GM18520 (cell line): Measurements from ENCODE around the gene WNT6.

Experiments used
- ATAC-seq: cut with Tn5 transposase; IDR thresholded peaks from one replicate; pipeline ENCODE4 v1.9.1; 2021; ENCODE audit not compliant: unreplicated experiment

Gene WNT6

DNA sequence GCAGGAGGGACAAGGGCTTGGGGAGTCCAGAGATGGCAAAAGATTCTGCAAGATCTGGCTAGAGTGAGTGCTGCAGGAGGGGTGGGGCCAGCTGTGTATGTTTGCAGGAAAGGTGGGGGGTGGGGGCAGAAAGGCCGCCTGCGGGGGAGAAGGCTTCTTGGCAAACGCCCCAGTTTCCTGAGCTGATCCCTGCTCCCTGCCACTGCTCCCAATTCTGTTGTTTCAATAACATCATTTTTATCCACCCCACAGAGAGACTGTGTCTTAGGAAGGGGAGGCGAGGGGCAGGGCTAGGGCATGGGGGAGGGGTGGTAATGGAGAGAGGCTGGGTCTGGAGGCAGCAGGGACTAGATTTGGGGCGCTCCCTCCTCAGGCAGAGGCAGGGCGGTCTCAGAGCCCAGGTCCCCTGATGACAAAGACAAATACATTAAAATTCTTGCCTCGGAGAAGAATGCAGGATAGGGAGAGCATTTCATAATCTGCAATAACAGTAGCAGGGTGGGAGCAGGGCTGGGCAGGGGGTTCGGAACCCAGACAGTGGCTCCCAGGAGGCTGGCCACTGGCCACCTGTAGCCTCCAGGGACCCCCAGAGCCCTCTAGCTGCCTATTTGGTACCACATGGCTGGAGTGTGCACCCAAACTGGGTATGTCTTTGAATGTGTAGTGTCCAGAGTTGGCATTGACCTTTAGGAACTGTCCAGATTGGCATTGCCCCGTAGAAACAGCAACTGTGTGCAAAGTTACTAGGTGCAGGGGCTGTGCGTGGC lies 2.1 kb upstream of the WNT6 start:
- ATAC-seq, result no peak

GRCh38 chr2:218858138-218858445 lies 1.5 kb upstream of the WNT6 start:
- ATAC-seq, result no peak

DNA sequence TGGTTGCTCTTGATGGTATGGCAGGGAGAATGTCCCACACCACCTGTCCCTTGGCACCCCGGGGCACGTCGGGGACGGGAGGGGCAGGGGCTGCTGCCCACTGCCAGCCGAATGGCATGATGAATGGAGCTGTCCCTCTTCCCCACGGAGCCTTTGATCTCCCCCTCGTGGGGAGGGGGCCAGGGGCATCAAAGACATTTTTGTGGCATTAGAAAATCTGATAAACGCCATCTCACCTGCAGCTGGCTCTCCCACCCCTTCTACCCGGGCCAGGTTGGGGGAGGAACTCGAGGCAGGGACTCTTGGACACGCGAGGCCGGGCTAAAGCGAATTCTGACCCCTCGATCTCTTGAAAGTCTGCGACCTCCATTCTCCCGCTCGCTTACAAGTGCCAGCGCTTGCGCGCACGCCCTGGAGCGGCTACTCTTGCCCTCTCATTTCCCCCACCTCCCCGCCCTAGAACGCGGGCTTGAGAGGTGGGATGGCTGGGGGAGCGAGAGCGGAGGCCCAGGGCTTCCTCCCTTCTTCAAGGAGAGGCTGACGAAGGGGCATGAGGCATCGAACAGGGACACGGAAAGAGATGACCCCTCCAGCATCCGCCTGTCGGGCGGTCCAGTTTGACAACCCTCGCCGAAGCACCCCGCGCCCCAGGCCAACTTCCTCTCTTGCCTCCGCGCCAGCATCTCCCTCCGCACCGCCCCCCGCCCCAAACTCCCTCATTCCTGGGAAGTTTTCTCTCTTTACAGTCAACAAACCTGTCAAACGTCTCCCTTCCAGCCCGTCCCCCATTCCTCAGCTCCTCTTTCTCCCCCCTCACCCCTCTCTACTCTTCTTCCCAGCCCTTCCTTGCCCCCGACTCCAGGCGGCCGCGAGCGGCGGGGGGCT lies 692 bp upstream of the WNT6 start:
- no peak for ATAC-seq

DNA sequence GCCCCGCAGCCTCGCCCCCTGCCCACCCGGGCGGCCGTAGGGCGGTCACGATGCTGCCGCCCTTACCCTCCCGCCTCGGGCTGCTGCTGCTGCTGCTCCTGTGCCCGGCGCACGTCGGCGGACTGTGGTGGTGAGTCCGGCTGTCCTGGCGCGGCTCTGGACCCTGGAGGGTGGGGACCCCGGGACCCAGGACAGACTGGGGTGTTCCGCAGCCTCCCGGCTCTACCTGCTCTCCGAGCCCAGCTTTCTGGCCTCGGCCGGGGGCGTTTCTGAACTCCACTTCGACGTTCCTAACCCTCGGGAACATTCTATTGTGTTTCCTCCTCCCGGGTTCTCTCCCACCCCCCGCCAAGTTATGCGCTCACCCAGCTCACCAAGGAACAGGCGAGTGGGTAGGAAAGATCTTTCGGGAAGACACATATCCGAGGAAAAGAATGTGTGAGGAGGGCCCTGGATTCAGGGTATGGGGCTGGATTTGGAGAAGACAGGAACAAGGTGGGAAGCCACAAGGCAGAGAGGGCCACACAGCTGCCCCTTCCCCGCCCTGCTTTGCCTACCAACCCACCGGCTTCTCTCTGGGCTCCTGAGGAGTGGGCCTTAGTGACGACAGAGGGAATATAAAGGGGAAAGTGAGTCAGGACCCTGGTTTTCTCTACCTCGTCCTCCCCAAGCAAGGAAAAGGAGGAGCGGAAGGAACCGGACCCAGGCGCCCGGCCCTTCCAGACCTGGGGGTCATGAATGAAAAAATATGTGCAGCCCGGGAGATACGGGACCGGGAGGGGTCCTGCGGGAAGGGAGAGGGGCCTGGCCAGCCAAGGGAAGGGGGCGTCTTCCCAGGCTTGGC lies 605 bp downstream of the WNT6 start:
- ATAC-seq, result no peak

GRCh38 chr2:218860950-218861381 lies 1.4 kb downstream of the WNT6 start:
- no peak for ATAC-seq

- no peak for ATAC-seq
Measured at GRCh38 chr2:218861645-218862318, 2.2 kb downstream of the WNT6 start.

DNA sequence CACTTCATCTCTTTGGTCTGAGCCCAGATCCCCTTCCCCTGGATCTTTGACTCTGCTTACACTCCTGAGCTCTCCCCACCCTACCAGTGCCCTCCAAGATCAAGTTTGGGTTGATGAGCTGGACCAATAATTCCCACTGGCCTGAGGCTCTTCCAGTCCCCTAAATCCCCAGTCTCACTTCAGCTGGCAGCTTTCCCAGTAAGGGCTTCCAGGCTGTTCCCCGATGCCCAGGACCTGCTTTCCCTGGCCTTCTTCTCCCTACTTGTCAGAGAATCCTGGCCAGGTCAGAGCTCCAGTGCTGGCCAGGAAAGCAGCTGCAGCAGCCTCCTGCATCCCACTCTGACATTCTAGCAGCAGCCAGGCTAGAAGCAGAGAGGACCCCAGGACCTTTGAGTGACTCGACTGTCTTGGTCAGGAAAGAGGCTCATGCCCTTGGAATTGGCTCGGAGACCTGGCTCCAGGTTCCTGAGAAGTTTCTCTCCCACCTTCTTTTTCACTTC lies 3.5 kb downstream of the WNT6 start:
- ATAC-seq, result no peak

DNA sequence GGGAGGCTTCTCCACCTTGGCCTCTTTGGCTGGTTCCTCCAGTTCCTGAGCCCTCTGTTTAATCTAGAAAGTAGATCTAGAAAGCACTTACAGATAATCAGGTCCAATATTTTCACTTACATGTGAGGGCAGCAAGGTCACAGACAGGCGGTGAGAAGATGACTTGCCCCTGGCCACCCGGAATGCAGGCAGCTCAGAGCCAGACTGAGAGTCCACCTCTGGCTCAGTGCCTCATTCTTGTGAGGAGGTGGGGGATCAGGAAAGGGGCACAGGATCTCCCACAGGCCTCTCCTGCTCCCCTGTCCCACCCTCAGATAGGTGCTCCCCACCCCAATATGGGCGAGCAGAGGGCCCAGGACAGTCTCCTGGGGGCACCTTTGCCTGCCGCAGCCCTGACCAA lies 5.8 kb downstream of the WNT6 start:
- ATAC-seq, result no peak

DNA sequence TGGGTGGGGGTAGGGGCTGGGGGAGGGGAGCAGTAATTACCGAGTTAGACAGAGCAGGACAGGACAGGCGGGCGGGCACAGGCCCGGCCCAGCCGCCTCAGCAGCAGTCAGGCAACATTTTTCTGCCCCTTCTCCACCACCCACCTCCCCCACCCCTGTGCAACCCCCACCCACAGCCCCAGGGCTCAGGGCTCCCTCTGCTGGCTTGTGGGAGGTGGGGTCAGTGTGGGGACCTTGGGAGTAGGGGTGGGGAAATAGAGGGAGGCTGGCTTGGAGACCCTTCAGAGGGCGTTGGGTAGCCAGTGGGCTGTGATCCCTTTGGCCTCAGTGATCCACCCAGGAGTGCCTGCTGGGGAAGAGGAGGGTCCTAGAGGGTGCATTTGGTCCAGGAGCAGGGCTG lies 6.4 kb downstream of the WNT6 start:
- ATAC-seq, result no peak

GRCh38 chr2:218867900-218868299 lies 8.3 kb downstream of the WNT6 start:
- ATAC-seq, result no peak

DNA sequence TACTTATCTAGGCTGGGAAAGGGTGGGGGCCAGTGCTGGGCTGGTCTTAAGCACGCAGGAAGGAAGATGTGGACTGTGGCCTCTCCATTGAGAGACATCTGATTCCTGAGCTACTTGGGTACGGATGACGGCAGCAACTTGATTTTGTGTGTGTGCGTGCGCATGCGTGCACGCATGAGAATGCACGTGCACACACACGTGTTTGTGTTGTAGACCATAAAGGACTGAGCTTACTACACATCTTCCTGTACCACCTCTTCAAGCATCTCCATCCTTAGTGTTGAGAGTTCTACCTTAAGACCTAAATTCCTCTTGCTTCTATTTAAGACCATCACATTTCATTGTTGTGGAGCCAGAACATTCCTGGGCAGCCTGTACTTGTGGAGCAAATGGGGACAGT lies 9.5 kb downstream of the WNT6 start:
- ATAC-seq, result no peak

GRCh38 chr2:218870984-218871344 lies 11.4 kb downstream of the WNT6 start:
- ATAC-seq, result no peak

DNA sequence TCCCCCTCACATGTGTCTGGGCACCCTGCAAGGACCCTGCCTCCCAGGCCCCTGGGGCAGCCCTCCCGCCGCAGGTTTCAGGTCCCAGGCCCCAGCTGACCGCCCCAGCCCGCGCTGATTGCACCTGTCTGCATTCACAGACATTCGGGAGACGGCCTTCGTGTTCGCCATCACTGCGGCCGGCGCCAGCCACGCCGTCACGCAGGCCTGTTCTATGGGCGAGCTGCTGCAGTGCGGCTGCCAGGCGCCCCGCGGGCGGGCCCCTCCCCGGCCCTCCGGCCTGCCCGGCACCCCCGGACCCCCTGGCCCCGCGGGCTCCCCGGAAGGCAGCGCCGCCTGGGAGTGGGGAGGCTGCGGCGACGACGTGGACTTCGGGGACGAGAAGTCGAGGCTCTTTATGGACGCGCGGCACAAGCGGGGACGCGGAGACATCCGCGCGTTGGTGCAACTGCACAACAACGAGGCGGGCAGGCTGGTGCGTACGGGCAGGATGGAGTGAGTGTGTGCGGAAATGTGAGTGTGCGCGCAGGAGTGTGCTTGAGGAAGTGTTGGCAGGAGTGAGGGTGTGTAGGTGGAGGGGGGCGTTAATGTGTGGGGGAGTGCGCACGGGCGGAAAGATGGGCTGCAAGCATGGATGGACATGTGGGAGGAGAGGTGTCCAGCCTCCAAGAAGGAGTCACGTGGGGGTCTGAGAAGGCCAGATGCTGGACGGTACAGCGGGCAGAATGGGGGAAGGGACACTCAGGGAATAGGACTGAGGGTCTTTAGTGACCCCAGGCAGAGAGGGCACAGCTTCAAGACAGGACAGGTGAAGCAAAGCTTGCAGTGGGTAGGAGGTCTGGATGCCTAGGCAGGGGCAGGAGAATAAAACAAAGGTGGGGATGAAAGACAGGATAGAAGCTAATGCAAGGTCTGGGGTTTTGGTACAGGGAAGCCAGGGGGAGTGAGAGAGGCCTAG lies 12.0 kb downstream of the WNT6 start:
- no peak for ATAC-seq

DNA sequence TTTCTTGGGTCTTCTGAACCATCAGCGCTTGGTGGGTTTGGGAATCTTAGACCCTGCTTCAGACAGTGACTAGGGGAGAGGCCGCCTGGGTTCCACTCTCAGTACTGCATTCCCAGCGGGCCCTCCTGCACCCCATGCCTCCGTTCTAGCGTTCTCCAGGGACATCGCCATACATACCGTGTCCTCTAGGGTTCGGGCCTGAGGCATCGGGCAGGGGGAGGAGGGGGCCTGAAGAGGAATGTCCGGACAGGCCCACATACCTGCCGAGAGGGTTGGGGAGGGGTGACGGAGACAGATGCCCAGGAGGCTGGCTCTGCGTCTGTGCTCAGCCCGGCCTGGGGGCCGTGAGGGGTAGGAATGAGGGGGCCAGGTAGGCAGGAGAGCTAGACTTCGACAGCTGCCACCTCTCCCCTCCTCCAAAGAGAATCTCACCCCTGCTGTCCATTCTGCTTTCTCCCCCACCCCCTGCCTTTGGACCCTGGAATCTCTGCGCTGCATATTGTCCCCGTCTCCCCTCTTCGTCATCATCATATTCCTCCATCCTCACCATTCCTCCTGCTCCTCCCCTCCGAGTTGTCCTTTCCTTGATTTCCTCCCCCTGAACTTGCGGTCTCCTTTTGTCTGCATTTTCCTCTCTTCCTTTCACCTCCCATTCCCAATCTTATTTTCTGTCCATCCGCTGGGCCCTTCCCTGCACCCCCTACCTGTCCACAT lies 13.2 kb downstream of the WNT6 start:
- ATAC-seq, result no peak

DNA sequence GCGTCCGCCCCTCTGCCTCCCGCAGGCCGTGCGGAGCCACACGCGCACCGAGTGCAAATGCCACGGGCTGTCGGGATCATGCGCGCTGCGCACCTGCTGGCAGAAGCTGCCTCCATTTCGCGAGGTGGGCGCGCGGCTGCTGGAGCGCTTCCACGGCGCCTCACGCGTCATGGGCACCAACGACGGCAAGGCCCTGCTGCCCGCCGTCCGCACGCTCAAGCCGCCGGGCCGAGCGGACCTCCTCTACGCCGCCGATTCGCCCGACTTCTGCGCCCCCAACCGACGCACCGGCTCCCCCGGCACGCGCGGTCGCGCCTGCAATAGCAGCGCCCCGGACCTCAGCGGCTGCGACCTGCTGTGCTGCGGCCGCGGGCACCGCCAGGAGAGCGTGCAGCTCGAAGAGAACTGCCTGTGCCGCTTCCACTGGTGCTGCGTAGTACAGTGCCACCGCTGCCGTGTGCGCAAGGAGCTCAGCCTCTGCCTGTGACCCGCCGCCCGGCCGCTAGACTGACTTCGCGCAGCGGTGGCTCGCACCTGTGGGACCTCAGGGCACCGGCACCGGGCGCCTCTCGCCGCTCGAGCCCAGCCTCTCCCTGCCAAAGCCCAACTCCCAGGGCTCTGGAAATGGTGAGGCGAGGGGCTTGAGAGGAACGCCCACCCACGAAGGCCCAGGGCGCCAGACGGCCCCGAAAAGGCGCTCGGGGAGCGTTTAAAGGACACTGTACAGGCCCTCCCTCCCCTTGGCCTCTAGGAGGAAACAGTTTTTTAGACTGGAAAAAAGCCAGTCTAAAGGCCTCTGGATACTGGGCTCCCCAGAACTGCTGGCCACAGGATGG lies 14.0 kb downstream of the WNT6 start:
- ATAC-seq, result no peak

GRCh38 chr2:218875692-218876246 lies 16.2 kb downstream of the WNT6 start:
- ATAC-seq, result no peak

DNA sequence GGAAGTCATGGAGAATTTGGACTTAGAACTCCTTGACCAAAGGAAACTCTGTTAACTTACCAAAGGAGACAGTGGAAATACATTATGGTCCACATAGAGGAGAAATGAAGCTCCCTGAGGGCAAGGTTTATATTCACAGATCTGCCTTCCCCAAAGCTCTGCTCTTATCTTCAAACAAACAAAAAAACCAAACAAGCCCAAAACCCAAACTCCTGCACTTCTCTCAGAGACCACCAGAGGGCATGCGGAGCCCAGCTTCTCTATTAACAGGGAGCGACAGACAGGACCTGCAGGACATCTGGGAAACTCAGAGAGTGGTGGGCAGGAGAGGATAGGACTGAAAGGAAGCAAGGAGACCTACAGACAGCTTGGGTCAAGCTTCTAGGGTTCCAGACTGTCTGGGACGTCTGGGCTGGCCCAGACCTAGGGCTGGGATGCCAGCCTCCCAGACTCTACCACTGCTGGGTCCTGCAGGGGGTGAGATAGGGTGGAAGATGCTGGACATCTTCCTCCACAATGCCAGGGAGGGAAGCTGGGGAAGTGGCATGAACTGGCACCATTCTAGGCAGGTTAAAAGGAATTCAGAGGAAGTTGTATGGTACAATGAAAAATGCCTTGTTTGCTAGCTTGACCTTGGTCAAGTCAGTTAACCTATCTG lies 17.1 kb downstream of the WNT6 start:
- no peak for ATAC-seq
